ENCODE measurements around the gene OSTC.

DNA sequence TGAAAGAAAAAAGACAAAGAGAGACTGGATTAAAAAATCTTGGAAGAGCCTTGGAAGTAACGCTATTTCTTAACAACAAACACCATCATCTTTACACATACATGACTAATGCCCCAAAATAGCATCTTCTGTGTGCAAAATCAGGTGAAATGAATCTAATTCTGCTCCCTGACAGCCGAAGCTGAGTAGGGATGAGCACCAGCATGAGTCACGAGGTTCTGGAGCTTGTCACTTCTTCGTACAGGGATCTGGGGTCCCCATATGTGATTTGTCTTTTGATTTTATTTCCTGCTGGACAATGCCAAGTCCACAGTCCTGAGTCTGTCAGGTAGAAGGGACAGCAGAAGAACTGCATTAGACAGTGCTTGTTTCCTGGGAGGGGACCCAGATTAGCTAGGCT is 55.9 kb downstream of the OSTC start:
- TF ChIP-seq, protein P1, sequence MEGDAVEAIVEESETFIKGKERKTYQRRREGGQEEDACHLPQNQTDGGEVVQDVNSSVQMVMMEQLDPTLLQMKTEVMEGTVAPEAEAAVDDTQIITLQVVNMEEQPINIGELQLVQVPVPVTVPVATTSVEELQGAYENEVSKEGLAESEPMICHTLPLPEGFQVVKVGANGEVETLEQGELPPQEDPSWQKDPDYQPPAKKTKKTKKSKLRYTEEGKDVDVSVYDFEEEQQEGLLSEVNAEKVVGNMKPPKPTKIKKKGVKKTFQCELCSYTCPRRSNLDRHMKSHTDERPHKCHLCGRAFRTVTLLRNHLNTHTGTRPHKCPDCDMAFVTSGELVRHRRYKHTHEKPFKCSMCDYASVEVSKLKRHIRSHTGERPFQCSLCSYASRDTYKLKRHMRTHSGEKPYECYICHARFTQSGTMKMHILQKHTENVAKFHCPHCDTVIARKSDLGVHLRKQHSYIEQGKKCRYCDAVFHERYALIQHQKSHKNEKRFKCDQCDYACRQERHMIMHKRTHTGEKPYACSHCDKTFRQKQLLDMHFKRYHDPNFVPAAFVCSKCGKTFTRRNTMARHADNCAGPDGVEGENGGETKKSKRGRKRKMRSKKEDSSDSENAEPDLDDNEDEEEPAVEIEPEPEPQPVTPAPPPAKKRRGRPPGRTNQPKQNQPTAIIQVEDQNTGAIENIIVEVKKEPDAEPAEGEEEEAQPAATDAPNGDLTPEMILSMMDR (IDR thresholded peaks at IDR 0.05; ENCODE audit: low read length): no peak
- TF ChIP-seq EZH2 (optimal IDR thresholded peaks at IDR 0.05; ENCODE audit: low read depth, low read length): no peak
